ENCODE data around the gene CWC22. TPM values are rescaled to one million over a fixed set of nuclear protein-coding genes. Genes with fewer than 3 reads are reported as not detected.
A peak's percentile ranks its signal among the peaks of the same experiment; 100 is the strongest.

Gene CWC22
- total RNA-seq, 1 donor from 2014 or later: 27.7 TPM

- Mint-ChIP-seq H3K36me3 (ENCODE audit: insufficient read depth) (no peaks in the 10 kb centered on the region), H3K4me3 (ENCODE audit: low read depth) (no peak overlapping the region), H3K4me1 (ENCODE audit: low read depth) (no peaks in the 10 kb centered on the region), H3K27me3 (no peaks in the 10 kb centered on the region), H3K27ac (no peak overlapping the region), H3K9me3 (ENCODE audit: low read depth) (peaks cover 8% of the 10 kb centered on the region)
- TF ChIP-seq CTCF (IDR thresholded peaks at IDR 0.05; ENCODE audit: unreplicated experiment): no peak
- DNase-seq (ENCODE audit: low spot score, unreplicated experiment): no peak
Observed at GRCh38 chr2:179899666-179900065, 107.4 kb downstream of the CWC22 start.

- H3K27ac Mint-ChIP-seq: no peak overlapping the region
- no peak for DNase-seq (ENCODE audit: low spot score, unreplicated experiment)
- peak; percentile 39 for TF ChIP-seq CTCF (IDR thresholded peaks at IDR 0.05; ENCODE audit: unreplicated experiment)
- H3K36me3 Mint-ChIP-seq (ENCODE audit: insufficient read depth): no peaks in the 10 kb centered on the region
- H3K4me1 Mint-ChIP-seq (ENCODE audit: low read depth): no peaks in the 10 kb centered on the region
- H3K27me3 Mint-ChIP-seq: no peaks in the 10 kb centered on the region
- no peak overlapping the region for H3K4me3 Mint-ChIP-seq (ENCODE audit: low read depth)
- peaks cover 8% of the 10 kb centered on the region for H3K9me3 Mint-ChIP-seq (ENCODE audit: low read depth)
Observed at GRCh38 chr2:179898873-179899272, 108.2 kb downstream of the CWC22 start.

Other genes with a start within 250 kb of the CWC22 start
- gene ZNF385B, start 145.7 kb downstream of the CWC22 start, total RNA-seq: 4.9 and 5.5 TPM in 2 replicates